ENCODE measurements around the gene FUNDC2.

DNA sequence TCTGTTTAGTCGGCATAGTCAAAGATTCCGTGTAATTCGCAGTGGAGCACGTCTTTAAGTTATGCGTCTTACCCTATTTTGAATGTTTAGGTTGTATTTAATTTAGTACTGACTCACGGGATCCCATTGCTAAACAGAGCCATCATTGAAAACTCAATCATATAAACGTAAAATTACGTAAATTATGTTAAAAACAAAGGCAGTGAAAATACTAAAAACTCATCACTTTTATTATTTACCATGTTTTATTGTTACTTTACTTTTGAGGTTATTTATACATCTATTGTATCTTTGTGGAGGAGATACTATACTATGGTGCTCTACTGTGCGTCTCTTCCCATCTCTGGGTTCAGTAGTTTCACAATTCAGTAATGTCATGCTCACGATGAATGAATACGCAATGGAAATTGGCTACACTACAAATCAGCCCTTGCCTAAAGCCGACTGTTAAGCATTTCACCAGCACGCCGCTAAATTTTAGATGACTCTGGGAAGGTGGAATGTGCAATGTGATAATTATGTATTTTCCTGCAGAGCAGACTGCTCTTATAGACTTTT, 944 bp downstream of the FUNDC2 start:
- TF ChIP-seq, protein P1, sequence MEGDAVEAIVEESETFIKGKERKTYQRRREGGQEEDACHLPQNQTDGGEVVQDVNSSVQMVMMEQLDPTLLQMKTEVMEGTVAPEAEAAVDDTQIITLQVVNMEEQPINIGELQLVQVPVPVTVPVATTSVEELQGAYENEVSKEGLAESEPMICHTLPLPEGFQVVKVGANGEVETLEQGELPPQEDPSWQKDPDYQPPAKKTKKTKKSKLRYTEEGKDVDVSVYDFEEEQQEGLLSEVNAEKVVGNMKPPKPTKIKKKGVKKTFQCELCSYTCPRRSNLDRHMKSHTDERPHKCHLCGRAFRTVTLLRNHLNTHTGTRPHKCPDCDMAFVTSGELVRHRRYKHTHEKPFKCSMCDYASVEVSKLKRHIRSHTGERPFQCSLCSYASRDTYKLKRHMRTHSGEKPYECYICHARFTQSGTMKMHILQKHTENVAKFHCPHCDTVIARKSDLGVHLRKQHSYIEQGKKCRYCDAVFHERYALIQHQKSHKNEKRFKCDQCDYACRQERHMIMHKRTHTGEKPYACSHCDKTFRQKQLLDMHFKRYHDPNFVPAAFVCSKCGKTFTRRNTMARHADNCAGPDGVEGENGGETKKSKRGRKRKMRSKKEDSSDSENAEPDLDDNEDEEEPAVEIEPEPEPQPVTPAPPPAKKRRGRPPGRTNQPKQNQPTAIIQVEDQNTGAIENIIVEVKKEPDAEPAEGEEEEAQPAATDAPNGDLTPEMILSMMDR (IDR thresholded peaks at IDR 0.05; ENCODE audit: low read length): no peak
- TF ChIP-seq EZH2phosphoT487 (IDR thresholded peaks at IDR 0.05; ENCODE audit: low read length): no peak
